Thoracic aorta (tissue), 2 donors: Measurements from ENCODE around the gene ZHX3. TPM values are rescaled to one million over a fixed set of nuclear protein-coding genes. Genes with fewer than 3 reads are reported as not detected.
A peak's percentile ranks its signal among the peaks of the same experiment; 100 is the strongest.
"Not testable (repeated sequence)": the region's sequence is repeated elsewhere in the genome, so short reads cannot be mapped to it uniquely, and the experiment has no call there.

Experiments used
- ATAC-seq: fragments of 150-250 bp; one replicate; pipeline ENCODE4 v1.8.0; 2017; ENCODE audit warnings: low read depth; ENCODE audit not compliant: insufficient number of reproducible peaks, low FRiP score
- DNase-seq: peaks from one replicate; pipeline ENCODE4 v3.0.0-alpha.2; 2020; ENCODE audit warnings: low spot score
- H3K27ac ChIP-seq, 2 donors: fragments of 200-600 bp; sonication (generic); 1 replicate in 1 of 2; 2 replicates in 1 of 2; pipeline ENCODE4 v1.5.1; 2016; ENCODE audit warnings: mild to moderate bottlenecking in 2 of 2, moderate library complexity in 2 of 2
- H3K27me3 ChIP-seq: fragments of 200-600 bp; sonication (generic); replicated peaks from 2 replicates; pipeline ENCODE4 v1.6.0; 2016; ENCODE audit warnings: mild to moderate bottlenecking; ENCODE audit not compliant: insufficient read depth
- H3K36me3 ChIP-seq: fragments of 200-600 bp; sonication (generic); one replicate; pipeline ENCODE4 v1.5.1; 2016
- H3K4me1 ChIP-seq, 2 donors: fragments of 200-600 bp; sonication (generic); 1 replicate in 1 of 2; 2 replicates in 1 of 2; pipeline versions ENCODE4 v1.5.1 to v1.6.0; 2016; ENCODE audit warnings: low read depth in 2 of 2, mild to moderate bottlenecking in 1 of 2; ENCODE audit not compliant: control insufficient read depth in 1 of 2
- H3K4me3 ChIP-seq: fragments of 200-600 bp; sonication (generic); 2 replicates; pipeline ENCODE4 v1.5.1; 2016; ENCODE audit warnings: mild to moderate bottlenecking
- H3K9me3 ChIP-seq: fragments of 200-600 bp; sonication (generic); 2 replicates; pipeline ENCODE4 v1.5.1; 2016
- CTCF ChIP-seq: fragments of 200-600 bp; sonication (generic); IDR thresholded peaks from one replicate; pipeline ENCODE4 v1.5.1; 2019; ENCODE audit warnings: antibody characterized with exemption
- total RNA-seq, 2 donors: library from RNA; depleted of rRNA; stranded (reverse); fragments of >200 nt; gene quantifications; one replicate each; pipeline versions ENCODE4 v1.1.0 to v1.2.3, GENCODE V29; 2016

ZHX3 gene
- total RNA-seq, 2 donors from 2014 or later: 60.8 to 74.9 TPM

- no peaks in the 10 kb centered on the region for H3K9me3 ChIP-seq
- H3K27me3 ChIP-seq: no peaks in the 10 kb centered on the region
- no peak for DNase-seq
- no peak for ATAC-seq
- H3K4me3 ChIP-seq: peak overlapping the region; percentile 18
- peak overlapping the region; percentile 91 to 92 for H3K27ac ChIP-seq
- peaks cover 61 to 85% of the 10 kb centered on the region in 2 donors for H3K4me1 ChIP-seq
- no peaks in the 10 kb centered on the region for H3K36me3 ChIP-seq
- TF ChIP-seq CTCF: no peak
Measured at GRCh38 chr20:41247523-41248367, 69.8 kb downstream of the ZHX3 start.

- Histone ChIP-seq H3K27ac (peak overlapping the region; percentile 91 to 92), H3K9me3 (no peaks in the 10 kb centered on the region), H3K27me3 (no peaks in the 10 kb centered on the region), H3K4me1 (peaks cover 50 to 76% of the 10 kb centered on the region in 2 donors), H3K36me3 (no peaks in the 10 kb centered on the region), H3K4me3 (no peak overlapping the region)
- DNase-seq (no peak), ATAC-seq (no peak)
- TF ChIP-seq CTCF: peak; percentile 34
Measured at GRCh38 chr20:41245086-41245707, 72.3 kb downstream of the ZHX3 start.

- no peak overlapping the region for H3K4me3 ChIP-seq
Measured at GRCh38 chr20:41242807-41243206, 74.7 kb downstream of the ZHX3 start.

GRCh38 chr20:41242352-41242751, 75.2 kb downstream of the ZHX3 start:
- no peak for TF ChIP-seq CTCF
- H3K36me3 ChIP-seq: no peaks in the 10 kb centered on the region
- no peaks in the 10 kb centered on the region for H3K9me3 ChIP-seq
- H3K4me3 ChIP-seq: no peak overlapping the region
- ATAC-seq (no peak), DNase-seq (no peak)
- peaks cover 34 to 57% of the 10 kb centered on the region in 2 donors for H3K4me1 ChIP-seq
- H3K27ac ChIP-seq: no peak overlapping the region
- H3K27me3 ChIP-seq: no peaks in the 10 kb centered on the region

More at GRCh38 chr20:41242807-41243206, 74.7 kb downstream of the ZHX3 start:
- Histone ChIP-seq H3K4me1 (peaks cover 38 to 62% of the 10 kb centered on the region in 2 donors), H3K27ac (no peak overlapping the region), H3K36me3 (no peaks in the 10 kb centered on the region), H3K27me3 (no peaks in the 10 kb centered on the region), H3K9me3 (no peaks in the 10 kb centered on the region)
- DNase-seq: no peak
- ATAC-seq: no peak
- no peak for TF ChIP-seq CTCF

- not testable (repeated sequence) for DNase-seq, H3K4me3 ChIP-seq, H3K27me3 ChIP-seq, H3K9me3 ChIP-seq, ATAC-seq, H3K27ac ChIP-seq, H3K36me3 ChIP-seq
- peaks cover 24 to 44% of the 10 kb centered on the region in 2 donors for H3K4me1 ChIP-seq
Measured at GRCh38 chr20:41237233-41237632, 80.3 kb downstream of the ZHX3 start.

GRCh38 chr20:41236818-41237217, 80.7 kb downstream of the ZHX3 start:
- DNase-seq, H3K36me3 ChIP-seq, ATAC-seq, H3K9me3 ChIP-seq, H3K4me3 ChIP-seq, H3K27me3 ChIP-seq, H3K27ac ChIP-seq: not testable (repeated sequence)
- peaks cover 28 to 48% of the 10 kb centered on the region in 2 donors for H3K4me1 ChIP-seq
